Measurements from ENCODE around the gene NUDT9. TPM values are rescaled to one million over a fixed set of nuclear protein-coding genes. Genes with fewer than 3 reads are reported as not detected.

The NUDT9 gene
- total RNA-seq, 1 experiment from 2014 or later = 25.4 TPM

- no peak for TF ChIP-seq ZNF425 (CRISPR knock-in tag; conservative IDR thresholded peaks at IDR 0.05)
- TF ChIP-seq ZMAT4 (CRISPR knock-in tag; IDR thresholded peaks at IDR 0.05) = no peak
- no peak for TF ChIP-seq FOXP4 (CRISPR knock-in tag; IDR thresholded peaks at IDR 0.05)
- TF ChIP-seq CBFB (CRISPR knock-in tag; IDR thresholded peaks at IDR 0.05; ENCODE audit: low read depth) = no peak
- TF ChIP-seq ZBTB43 (CRISPR knock-in tag; IDR thresholded peaks at IDR 0.05) = no peak
Observed at GRCh38 chr4:87444741-87445140, 22.4 kb downstream of the NUDT9 start (continued).

- H3K4me3 Mint-ChIP-seq = no peak overlapping the region
- no peaks in the 10 kb centered on the region for H3K4me1 Mint-ChIP-seq
- DNase-seq (ENCODE audit: low spot score) = no peak
- no peaks in the 10 kb centered on the region for H3K9me3 Mint-ChIP-seq
- H3K27ac Mint-ChIP-seq = no peak overlapping the region
- no peaks in the 10 kb centered on the region for H3K27me3 Mint-ChIP-seq (ENCODE audit: low read depth)
- POLR2A ChIA-PET = no interaction called here
- CTCF ChIA-PET = interaction anchor here (1.0 kb wide), 1 partner anchor 70 kb away, joined by 4 read pairs; no protein-coding TSS in a partner anchor
- no peak for ATAC-seq
- peaks cover 29% of the 10 kb centered on the region for H3K36me3 Mint-ChIP-seq
- TF ChIP-seq FOXP1 (CRISPR knock-in tag; IDR thresholded peaks at IDR 0.05; ENCODE audit: borderline replicate concordance) (no peak), TEAD4 (CRISPR knock-in tag; IDR thresholded peaks at IDR 0.05) (no peak), NR2C2 (CRISPR knock-in tag; IDR thresholded peaks at IDR 0.05) (no peak), ZBTB21 (CRISPR knock-in tag; IDR thresholded peaks at IDR 0.05; ENCODE audit: borderline replicate concordance) (no peak), ZNF138 (CRISPR knock-in tag; conservative IDR thresholded peaks at IDR 0.05) (no peak), ARID4B (CRISPR knock-in tag; IDR thresholded peaks at IDR 0.05; ENCODE audit: borderline replicate concordance) (no peak), ZMAT4 (CRISPR knock-in tag; IDR thresholded peaks at IDR 0.05) (no peak), HMGA2 (CRISPR knock-in tag; IDR thresholded peaks at IDR 0.05) (no peak), ZSCAN18 (CRISPR knock-in tag; IDR thresholded peaks at IDR 0.05) (no peak), MXD4 (CRISPR knock-in tag; IDR thresholded peaks at IDR 0.05; ENCODE audit: borderline replicate concordance) (no peak), GABPB1 (CRISPR knock-in tag; IDR thresholded peaks at IDR 0.05) (no peak), NFYB (CRISPR knock-in tag; conservative IDR thresholded peaks at IDR 0.05; ENCODE audit: low read depth) (no peak), ZNF396 (CRISPR knock-in tag; IDR thresholded peaks at IDR 0.05; ENCODE audit: borderline replicate concordance) (no peak), KAT7 (CRISPR knock-in tag; IDR thresholded peaks at IDR 0.05; ENCODE audit: borderline replicate concordance) (no peak), ERG (CRISPR knock-in tag; IDR thresholded peaks at IDR 0.05) (no peak)
Observed at GRCh38 chr4:87445964-87446363, 23.6 kb downstream of the NUDT9 start.

All from WTC11 (cell line).